Measurements from ENCODE around the gene ATG3.

DNA sequence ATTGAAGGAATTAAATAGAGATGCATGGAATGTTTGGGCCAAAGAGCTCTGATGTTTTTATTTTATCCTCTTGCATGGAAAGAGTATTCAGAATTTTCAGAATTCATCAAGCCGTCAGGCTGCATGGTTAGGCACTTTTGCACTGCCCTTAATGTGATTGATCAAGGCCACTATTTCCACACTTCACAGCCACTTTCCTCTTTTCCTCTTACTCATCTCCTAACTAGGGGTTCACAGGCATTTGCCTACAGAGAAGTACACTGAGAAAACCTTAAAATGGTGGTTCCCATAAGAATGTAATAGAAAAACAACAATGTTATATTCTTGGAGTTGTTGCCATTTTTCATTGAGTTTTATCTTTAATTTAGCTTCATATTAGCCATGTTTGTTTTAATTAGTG is 10.9 kb upstream of the ATG3 start:
- TF ChIP-seq, protein P1, sequence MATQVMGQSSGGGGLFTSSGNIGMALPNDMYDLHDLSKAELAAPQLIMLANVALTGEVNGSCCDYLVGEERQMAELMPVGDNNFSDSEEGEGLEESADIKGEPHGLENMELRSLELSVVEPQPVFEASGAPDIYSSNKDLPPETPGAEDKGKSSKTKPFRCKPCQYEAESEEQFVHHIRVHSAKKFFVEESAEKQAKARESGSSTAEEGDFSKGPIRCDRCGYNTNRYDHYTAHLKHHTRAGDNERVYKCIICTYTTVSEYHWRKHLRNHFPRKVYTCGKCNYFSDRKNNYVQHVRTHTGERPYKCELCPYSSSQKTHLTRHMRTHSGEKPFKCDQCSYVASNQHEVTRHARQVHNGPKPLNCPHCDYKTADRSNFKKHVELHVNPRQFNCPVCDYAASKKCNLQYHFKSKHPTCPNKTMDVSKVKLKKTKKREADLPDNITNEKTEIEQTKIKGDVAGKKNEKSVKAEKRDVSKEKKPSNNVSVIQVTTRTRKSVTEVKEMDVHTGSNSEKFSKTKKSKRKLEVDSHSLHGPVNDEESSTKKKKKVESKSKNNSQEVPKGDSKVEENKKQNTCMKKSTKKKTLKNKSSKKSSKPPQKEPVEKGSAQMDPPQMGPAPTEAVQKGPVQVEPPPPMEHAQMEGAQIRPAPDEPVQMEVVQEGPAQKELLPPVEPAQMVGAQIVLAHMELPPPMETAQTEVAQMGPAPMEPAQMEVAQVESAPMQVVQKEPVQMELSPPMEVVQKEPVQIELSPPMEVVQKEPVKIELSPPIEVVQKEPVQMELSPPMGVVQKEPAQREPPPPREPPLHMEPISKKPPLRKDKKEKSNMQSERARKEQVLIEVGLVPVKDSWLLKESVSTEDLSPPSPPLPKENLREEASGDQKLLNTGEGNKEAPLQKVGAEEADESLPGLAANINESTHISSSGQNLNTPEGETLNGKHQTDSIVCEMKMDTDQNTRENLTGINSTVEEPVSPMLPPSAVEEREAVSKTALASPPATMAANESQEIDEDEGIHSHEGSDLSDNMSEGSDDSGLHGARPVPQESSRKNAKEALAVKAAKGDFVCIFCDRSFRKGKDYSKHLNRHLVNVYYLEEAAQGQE (IDR thresholded peaks at IDR 0.05), result no peak
- TF ChIP-seq, protein P2, sequence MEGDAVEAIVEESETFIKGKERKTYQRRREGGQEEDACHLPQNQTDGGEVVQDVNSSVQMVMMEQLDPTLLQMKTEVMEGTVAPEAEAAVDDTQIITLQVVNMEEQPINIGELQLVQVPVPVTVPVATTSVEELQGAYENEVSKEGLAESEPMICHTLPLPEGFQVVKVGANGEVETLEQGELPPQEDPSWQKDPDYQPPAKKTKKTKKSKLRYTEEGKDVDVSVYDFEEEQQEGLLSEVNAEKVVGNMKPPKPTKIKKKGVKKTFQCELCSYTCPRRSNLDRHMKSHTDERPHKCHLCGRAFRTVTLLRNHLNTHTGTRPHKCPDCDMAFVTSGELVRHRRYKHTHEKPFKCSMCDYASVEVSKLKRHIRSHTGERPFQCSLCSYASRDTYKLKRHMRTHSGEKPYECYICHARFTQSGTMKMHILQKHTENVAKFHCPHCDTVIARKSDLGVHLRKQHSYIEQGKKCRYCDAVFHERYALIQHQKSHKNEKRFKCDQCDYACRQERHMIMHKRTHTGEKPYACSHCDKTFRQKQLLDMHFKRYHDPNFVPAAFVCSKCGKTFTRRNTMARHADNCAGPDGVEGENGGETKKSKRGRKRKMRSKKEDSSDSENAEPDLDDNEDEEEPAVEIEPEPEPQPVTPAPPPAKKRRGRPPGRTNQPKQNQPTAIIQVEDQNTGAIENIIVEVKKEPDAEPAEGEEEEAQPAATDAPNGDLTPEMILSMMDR (IDR thresholded peaks at IDR 0.05; ENCODE audit: low read depth, low read length, missing input control), result no peak
- TF ChIP-seq YY1 (IDR thresholded peaks at IDR 0.05) (no peak), JUND (IDR thresholded peaks at IDR 0.05) (no peak)

Measured in liver (tissue), 3 donors.